GM04504 (cell line): ENCODE results near the gene MAGI2.
A peak's percentile ranks its signal among the peaks of the same experiment; 100 is the strongest.

Experiments
- DNase-seq: peaks from one replicate; pipeline ENCODE4 v3.0.0-alpha.2; 2012; ENCODE audit warnings: low read depth

The MAGI2 gene

DNA sequence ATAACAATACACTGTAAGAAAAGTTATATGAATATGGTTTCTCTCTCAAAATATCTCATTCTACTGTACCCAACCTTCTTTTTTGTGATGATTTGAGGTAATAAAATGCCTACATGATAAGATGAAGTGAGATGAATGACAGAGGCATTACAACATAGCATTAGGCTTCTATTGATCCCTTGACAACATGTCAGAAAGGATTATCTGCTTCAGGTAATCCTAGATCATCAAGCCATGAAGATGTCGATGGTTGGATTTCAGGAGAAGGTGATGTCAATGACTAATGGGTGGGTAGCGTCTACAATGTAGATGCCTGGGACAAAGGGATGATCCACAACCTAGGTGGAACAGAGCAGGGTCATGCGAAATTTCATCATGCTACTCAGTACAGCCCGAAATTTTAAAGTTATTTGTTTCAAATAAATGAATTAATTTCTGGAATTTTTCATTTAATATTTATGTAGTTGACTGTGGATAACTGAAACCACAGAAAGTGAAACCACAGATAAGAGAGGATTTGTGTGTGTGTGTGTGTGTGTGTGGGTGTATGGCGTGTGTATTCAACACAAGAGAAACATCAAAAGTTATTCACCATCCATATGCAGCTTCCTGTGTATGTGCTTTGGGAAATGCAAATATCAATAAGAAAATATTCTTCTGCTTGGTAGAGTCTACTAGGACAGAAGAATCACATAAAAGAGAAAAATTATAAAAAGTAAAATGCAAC lies 77.0 kb downstream of the MAGI2 start:
- no peak for DNase-seq

DNA sequence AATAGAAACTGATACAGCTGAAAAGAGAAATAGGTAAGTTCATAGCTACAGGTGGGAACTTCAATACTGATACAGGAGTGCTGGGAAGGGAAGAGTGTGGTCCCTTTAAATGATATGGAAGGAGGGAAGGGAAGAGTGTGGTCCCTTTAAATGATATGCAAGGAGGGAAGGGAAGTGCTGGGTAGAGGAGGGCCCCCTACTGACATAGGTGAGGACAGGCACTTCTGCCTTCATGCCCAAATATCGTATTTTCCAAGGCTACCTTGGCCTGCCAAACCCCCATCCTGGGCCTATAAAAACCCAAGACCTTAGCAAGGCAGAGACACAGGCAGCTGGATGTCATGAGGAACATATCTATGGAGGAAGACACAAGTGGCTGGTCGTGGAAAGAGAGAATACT lies 92.3 kb downstream of the MAGI2 start:
- DNase-seq = no peak

DNA sequence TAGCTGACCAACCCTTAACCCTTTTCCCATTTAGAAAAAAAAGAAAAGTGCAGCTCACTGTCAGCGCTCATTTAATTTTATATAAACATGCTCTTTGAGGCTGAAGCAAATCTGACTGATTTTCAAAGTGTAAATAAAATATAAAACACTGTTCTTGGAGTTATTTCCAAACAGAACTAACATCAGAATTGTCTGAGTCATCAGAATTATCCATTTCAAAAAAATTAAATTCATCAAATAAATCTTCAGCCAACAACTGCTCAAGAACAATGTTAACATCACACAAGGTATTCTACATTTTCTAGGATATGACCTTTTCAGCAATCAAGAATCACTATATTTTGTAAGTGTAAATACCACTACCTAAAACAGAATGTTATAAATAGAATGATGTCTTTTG lies 93.6 kb downstream of the MAGI2 start:
- DNase-seq = no peak

DNA sequence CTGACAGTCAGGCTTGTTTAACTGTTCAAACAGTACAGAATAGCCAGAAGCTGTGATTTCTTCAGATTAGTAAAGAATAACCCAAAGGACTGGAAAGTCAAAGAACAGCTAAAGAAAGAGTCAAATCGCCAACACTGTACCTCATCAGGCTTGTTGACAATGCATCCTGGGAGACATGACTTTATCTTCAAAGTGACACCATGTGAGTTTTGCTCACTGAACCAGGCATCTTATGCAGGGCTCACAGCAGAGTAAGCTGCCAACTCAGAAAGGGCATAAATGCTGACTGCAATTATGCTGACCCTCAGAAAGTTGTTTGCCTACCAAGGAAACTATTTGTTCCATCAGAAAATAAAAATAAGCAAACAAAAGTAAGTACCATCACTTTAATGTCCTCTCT lies 96.4 kb downstream of the MAGI2 start:
- DNase-seq = no peak

DNA sequence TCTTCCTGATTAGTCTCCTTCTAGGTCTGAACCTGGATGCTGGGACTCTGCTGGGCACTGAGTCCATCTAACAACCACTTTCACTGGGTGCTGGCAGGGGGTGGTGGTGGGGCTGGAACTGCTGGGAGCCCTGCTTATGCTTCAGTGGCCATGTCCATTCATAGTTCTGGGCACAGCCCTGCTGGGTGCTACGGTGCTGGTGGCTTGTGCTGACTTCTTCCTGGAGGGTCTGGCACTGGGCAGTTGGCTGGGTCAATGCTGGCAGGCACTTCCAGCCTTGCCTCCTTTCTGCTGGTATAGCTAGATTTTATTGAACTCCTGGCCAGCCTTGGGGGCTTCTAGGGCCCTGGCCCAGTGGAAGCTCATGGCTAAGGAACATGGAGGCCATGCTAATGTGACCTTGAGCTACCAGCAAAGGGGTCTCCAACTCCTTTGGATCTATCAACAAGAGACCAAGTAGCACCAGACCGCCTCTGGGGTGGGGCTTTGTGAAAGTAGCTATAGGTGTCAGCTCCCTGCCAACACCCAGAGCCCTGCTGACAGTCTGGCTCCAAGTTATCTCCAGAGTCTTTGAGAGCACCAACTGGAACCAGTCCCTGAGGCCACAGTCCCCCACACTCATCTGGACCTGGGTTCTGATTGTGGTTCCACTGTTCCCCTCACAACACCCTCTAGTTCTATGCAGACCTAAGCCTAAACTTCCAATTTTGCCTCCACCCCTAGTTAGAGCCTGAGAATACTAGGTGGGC lies 99.6 kb downstream of the MAGI2 start:
- DNase-seq = no peak

DNA sequence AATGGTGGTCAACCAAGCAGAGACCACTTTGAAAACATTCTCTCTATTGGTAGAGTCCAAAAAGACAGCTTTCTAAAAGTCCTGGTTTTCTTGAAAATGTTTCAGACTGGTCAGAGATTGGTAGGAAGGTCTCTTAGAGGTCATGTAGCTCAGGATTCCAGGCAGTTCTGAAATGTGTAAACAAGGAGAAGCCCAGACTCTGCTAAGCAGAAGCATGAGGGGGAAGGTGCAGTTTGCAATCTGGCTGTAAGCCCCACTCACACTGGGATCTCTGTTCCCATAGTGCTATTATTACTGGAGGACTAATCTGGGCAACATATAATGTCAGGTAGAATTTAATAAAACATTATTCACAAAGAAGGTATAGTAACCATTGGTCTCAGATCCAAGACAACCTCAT lies 101.1 kb downstream of the MAGI2 start:
- DNase-seq = no peak

DNA sequence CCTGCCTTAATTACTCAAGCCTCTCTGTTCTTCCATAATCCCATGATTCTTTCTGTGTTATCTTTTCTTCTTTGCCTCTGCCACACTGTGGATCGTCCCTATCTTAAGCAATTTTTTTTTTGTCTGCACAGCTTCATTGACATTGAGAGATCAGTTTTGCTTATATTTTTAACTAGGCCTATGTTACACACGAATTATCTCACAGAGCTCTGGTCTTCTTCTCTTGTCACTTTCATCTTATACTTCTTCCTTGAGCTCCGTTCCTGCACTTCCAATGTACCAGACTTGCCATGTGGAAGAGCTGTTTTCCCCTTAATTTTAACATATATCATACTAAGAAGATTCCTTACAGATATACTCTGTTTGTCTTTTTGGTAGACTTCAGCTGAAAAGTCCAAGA lies 106.1 kb downstream of the MAGI2 start:
- no peak for DNase-seq

DNA sequence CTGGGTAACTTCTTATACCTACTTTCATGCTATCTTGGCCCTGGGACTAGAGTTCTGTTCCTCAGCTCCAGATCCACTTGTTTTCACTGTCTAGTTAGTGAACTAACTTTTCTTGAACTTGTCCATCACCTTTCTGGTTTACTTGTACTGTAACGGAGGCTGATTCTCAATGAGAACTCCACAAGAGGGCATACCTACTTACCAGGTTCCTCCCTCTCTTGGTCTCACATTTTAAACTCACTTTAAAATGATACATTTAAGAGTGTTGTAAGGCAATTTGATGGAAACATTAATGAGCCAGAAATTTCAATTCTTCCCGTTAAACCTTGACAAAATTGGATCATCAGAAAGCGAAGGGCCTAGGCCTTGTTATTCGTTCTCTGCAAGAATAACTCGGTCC lies 111.6 kb downstream of the MAGI2 start:
- DNase-seq = no peak

DNA sequence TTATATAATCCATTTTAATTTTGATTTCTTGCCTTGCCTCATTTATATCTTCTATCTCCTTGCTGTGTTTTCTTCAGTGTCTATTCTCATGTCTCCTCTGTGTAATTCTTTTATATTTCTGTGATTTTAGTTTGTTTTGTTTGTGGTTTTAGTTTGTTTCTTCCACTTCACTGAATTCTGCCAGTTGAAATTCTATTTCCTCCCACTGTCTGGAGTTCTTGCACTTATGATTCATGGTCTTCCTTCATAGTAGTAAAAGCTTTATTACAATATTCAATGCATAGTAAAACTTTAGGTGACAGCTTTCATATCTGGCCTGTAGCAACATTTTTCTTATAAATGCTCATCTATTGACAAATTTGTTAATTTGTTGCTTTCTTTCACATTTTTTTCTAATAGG lies 113.3 kb downstream of the MAGI2 start:
- no peak for DNase-seq

DNA sequence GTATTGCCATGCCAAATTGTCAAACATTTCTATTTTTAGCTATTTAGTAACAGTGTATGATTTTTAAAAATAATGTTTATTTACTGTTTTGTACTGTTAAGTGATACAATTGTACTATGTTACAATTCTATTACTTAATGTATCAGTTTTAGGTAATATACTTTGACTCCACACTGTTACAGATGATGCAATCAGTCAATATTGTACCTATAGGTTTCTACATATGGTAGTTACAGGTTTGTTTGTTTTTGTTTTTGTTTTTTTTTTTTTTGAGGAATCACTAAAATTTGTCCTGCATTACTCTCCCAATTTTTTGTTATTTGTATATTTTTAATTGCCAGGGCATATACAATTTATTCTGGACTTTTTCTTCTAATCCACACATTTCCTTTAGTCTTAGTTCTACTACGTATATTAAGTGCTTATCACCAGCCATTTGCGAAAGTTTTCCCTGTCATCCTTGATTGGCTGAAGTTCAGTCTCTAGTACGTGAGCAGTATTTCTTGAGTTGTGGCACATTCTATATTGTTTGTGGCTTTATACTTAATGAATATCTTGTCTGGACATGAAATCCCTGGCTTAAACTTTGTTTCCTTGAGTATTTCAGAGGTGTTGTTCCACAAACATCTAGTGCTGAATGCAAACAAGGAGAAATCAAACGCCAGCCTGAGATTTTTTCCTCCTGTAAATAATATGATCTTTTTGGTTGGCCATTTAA lies 114.1 kb downstream of the MAGI2 start:
- DNase-seq = no peak

DNA sequence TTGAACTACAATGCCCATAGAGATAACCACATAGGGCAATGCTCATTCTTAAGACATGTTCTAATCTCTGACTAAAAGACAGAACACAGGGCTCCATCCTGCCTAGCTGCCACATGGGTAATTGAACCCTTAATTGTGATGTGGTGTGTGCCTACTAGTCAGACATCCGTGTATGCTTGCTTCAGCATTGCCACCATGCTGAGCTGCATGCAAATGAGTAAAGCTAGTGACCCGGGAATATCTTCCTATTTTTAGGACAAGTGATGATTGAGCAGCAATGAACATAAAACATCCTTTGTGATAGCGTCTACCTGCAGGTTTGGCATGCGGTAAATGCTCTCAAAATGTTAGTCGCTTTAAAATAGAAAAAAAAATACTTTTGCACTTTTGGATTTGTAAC lies 115.8 kb downstream of the MAGI2 start:
- DNase-seq = no peak

DNA sequence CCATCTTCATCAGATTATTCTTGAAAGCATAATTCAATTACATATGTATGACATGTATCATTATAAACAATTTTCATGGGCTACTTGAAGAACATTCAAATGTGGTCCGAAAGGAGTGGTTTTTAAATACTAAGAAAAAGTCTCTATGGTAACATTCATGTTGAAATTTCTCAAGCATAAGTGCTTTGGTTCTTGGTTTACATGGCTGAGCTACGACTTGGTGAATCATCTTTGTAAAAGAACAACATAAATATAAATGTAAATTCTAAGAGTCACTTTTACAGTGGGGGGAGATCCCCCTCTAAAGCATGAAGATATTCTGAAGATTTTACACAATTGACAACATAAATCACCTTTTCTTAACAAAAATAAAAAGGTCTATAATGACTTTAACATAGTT lies 118.6 kb downstream of the MAGI2 start:
- DNase-seq = no peak

DNA sequence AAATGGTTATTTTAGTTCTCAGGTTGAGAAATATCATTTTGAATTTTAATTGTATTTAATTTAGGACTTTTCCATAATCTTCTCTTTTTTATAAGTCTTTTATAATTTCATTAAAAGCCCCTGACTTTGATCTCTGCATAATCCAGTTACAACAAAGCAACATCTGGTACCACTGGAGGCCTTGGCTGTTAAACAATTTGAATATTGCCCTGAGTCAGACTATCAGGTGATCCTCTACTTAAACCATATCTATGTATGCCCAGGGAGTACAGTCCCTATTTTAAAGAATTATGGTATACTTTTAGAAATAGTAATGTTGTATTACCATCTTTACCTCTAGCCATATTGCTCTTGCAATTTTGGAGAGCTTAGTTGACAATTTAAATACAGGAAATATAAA lies 119.1 kb downstream of the MAGI2 start:
- no peak for DNase-seq

DNA sequence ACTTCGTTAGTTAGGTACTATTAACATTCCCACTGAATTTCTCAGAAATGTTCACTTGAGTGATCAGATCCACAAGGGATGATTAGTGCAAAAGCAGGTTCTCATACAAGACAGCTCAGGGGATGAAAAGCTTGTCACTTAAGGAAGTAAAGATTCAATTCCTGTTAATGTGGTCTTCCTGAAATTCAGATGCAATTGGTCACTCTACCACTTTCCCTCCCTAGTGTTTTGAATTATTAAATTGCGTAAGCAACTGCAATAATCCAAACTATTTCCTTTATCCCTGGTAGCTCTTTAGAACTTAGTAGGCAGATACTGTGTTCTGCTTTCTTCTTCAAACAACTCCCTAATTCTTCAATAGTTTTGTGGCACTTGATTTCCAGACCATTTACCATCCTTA lies 121.4 kb downstream of the MAGI2 start:
- DNase-seq = no peak

DNA sequence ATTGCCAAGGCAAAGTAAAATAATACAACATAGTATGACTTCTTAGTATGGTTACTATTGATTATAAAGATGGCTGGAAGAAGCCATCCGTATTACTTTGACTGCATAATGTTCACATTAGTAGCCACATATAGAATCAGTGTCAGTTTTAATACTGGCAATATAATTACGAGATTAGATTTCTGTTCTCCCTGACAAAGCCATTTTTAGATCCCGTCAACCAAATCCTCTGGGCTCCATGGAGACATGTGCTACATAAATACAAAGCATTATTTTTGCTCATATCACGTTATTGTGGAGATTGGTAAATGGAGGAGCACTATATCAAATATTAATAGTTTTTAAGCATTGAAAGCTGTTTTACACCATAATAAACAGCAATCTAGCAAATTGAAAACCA lies 124.0 kb downstream of the MAGI2 start:
- no peak for DNase-seq

DNA sequence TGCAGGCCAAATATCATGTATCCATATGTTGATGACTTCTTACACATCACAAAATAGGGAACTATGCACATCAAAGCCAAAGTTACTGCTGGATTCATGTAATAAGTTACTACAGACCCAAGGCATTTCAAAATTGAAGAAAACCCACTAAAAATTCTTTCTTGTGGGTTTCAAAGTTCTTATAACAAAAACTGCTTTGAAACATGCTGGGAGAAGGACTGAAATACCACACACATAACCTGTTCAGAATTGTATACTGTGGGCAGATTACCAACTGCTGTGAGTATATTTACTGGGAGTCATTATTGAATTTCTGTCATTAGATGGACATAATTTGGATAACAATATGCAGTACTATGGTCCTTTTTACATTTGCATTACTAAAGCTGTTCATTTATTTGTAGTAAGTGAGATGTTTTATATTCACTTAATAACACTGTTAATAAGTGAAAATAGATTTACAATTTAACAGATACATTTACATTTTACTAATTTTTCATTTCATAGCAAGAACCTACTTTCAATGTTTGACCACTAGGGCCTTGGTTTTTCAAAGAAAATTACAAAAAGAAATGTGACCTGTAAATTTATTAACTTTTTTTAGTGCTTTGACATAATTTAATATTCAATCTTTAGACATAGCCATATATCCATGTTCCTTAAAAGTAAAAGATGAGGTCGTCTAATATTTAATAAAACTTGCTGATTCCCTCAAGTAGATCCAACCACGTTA lies 132.6 kb downstream of the MAGI2 start:
- DNase-seq = no peak

DNA sequence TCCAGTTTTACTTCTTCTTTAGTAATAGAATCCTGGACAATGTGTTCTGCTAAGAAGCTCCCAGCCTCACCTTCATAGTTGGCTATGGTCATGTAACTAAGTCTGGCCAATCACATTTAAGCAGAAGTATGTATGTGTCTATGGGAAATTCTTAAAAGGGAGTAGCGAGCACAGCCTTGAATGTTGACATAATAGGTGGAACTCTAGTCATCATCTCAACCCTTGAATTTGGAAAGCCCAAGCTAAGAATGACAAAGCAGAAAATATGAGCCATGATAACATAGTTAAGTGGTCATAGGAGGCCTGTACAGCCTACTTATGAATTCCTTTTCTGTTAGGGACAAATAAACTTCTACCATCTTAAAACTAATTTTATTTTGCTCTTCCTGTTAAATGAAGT lies 134.1 kb downstream of the MAGI2 start:
- DNase-seq = no peak

DNA sequence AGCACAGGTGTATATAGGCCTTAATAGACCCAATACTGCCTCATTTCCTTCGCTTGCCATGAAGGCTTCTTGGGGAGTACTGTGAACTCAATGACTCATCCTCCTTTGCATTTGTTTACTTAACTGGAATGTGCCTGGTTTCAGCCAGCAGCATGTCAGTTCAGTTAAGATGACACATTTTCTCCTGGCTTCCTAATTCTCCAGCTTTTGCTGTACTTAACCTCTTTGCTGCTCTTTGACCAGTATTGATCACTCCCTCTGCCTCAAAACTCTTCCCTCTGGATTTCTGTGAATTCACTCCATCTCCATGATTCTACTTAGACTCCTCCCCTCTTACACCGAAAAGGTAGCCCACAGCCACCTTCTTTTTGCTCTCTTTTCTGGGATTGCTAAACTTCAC lies 135.7 kb downstream of the MAGI2 start:
- peak; percentile 62 for DNase-seq

DNA sequence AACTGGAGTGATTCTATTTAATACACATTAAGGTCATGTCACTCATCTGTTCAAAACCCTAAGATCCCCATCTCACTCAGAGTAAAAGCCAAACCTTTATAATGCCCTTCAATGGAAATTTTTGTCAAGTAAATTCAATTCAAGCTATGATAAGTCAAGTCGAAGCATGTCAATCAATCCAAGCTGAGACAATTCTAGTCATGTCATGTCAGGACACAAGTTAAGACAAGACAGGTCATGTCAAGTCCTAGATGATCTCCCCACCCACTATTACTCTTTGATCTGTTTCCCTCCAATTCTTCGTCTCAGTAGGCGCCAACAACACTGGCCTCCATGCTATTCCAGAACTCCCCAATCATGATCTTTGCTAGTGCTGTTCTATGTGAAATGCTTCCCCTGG lies 141.4 kb downstream of the MAGI2 start:
- no peak for DNase-seq

DNA sequence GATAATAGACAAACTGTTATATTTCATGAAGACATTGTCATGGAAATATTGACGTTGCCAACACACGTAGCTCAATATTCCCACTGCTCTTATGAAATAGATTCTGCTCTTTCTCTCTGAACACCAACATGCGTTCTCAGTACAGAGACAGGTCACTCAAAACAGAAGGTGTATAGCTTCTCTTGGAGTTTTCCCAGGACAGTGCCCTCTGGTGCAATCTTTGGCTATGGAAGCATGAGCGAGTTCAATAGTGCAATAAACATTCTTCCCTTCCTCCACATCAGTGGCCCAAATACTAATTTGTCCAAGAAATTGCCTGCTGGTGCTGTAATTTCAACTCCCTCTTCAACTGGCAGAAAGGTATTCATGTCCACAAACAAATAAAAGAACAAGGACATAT lies 145.3 kb downstream of the MAGI2 start:
- DNase-seq = no peak

DNA sequence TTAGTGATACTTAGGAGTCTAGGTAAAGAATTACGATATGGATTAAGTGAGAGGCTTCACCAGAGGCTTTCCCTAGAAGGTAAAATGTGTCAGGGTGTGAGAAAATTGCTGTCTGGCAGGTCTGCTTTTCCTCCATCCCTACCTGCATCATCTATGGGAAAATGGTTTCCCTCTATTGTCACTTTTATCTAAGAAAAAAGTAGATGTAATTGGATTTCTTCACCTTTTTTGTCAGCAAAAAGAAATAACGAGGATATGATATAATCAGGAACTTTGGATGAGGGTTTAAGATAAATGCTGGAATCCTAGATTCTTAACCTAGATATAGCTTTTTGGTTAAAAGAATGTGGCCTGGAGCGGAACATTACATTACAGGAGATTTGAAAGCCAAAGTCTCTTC lies 146.1 kb downstream of the MAGI2 start:
- DNase-seq = no peak

DNA sequence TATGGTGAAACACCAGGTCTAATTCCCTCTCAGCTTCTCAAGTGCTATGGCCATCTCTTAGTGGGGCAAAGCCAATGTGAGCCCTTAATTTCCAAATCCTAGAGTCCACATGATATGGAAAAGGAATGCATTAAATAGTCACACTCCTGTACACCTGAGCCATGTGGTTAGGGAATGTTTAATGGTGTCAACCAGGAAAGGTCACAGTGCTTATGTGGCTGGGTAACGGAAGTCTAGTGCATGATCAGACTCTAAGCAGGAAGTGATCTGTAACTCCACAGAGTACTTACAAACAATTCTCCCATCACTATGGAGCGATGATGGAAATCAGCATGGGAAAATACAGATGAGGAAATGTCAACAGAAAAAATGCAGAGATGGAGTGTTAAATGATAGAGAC lies 148.8 kb downstream of the MAGI2 start:
- no peak for DNase-seq

DNA sequence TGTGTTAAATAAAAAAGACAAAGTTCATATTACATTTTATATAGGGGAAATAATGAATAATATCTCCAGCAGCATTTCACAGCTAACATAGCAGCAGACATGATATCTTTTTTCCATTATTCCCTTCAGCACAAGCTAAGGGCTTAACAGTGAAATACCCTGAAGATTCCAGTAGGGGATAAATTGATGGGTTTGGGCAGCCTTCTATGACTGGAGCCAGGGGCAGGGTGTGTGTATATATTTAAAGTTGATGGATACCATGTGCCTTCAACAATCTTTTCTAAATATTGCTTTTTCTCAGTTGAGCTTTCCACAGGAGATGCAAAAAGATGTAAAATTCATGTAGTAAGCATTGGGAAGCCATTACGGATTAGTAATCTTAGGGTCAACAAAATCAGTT lies 151.2 kb downstream of the MAGI2 start:
- DNase-seq = no peak
